T follicular helper cell (primary cell): ENCODE data around the gene RASSF4.

Experiments used
- DNase-seq: peaks from one replicate; pipeline ENCODE4 v3.0.0-alpha.2; 2020; ENCODE audit warnings: low read depth

The RASSF4 gene

DNA sequence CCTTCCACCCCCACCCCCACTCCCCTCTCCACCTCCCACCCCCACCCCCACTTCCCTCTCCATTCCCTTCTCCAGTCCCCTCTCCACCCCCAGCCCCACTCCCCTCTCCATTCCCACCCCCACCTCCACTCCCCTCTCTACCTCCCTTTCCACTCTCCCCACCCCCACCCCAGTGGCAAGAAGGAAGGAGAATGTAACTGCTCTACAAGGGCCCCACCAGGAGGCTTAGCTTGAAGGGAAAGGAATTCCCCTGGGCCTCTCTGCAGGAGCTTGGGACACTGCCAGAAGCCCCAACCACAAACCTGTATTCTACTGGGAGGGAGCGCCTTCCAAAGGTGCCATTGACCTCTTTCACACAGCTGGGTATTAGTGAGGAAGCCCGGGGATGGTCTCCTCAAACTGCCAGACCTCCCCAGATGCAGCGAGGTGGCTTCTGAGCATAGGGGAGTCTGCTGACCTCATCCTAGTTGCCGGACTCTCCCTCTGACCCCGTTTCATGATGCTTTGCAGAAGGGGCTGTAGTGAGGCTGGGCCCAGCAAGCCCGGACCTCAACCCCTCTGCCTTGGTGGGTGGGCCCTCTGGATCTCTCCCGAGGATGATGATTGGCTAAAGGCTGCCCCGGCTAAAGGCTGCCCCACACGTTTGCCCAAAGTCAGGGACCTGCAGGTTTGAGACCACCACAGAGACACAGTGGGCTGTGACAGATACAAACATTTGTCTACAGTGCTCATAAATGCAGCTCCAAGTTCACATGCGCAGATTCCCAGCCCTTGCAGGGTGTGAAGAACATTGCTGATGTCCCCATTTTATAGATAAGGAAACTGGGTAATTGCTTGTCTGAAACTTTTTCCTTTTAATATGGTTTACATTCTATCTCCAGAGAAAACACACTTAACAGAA lies 16.1 kb downstream of the RASSF4 start:
- no peak for DNase-seq

DNA sequence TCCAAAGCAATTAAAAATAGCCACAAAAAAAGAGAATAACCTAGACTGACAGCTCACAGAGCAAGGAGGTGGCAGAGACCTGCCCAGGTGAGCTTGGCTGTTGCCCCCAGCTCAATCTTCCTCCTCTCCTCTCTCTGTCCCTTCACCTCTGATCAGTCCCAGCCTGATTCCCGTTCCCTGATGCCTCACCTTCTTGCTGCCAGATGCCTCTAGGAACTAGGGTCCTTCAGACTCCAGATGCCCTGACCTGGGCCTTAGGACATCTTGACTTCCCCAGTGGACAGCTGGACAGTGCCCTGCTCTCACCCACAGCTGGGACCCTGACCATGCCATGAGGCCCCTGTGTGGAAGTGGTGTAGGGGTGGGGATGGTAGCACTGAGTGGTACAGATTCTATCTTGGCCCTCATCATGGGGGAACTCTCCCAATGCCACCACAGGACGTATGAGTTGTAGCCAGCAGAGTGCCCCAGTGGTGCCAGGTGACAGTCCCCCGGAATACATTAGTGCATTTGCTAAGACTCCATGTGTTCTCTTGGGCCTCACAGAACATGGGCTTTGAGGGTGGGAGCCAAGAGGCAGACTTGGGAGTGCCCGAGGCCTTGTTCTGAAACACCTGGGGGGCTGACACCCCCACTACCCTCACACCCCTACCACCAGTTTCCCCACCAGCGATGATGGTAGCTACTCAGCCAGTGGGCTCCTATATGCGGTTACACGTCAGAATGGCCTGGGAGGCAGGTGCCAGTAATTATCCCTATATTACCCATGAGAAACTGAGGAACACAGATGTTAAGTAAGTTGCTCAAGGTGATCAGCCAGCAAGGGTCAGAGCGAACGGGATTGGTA lies 17.0 kb downstream of the RASSF4 start:
- no peak for DNase-seq

DNA sequence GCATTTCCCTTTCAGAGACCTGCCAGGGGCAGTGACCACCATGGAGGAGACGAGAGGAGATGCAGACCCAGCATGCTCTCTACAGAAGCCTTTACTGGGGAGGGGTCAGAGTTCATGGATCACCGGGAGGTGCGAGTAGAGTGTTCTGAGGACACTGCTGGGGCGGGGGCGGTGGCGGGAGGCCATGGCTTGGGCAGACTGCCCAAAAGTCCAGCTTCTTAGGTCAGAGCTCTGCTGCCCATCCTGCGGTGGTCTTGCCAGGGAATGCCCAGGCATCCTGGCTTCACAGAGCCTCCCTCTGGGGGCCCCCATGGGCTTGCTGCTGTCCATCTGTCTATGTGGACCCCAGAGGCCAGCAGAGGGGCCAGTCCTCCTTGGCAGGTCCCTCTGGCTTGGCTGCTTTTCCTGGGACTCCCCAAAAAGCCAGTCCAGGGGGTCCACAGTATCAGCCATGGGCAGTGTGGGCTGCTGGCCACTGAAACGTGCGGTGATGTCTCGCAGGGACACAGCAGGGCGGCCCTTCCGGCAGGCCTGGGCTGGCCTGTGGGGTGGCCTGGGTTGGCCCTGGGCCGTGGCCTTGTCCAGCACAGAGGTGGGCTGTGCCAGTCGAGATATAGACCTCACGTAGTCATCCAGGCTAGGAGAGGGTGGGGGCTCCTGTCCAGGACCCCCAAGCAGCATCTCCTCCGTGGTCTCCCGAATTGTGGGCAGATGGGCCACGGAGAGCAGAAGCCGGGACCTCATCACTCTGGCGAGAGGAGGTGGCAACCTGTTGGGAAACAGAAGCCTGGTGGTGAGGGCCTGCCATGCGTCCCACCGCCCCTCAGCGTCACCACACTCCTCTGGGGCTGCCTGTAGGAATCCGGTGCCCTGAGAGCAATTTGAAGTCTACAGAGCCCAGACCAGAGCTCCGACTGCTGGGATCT lies 17.9 kb downstream of the RASSF4 start:
- no peak for DNase-seq

DNA sequence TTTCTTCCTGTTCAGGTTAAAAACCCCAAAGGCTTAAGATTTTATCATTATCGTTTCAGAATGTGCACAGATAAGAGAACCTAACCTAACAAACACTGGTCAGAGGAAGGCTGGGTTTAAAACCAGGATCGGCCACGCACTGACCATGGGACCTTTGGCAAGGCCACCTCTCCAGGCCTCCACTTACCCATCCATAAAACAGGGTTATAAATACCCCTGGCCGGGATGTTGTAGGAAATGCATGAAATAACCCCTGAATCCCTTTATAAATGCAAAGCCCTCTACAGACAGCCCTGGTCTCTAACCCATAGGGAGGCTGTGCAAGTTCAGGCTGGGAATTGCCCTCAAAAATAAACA lies 18.6 kb downstream of the RASSF4 start:
- DNase-seq = no peak

DNA sequence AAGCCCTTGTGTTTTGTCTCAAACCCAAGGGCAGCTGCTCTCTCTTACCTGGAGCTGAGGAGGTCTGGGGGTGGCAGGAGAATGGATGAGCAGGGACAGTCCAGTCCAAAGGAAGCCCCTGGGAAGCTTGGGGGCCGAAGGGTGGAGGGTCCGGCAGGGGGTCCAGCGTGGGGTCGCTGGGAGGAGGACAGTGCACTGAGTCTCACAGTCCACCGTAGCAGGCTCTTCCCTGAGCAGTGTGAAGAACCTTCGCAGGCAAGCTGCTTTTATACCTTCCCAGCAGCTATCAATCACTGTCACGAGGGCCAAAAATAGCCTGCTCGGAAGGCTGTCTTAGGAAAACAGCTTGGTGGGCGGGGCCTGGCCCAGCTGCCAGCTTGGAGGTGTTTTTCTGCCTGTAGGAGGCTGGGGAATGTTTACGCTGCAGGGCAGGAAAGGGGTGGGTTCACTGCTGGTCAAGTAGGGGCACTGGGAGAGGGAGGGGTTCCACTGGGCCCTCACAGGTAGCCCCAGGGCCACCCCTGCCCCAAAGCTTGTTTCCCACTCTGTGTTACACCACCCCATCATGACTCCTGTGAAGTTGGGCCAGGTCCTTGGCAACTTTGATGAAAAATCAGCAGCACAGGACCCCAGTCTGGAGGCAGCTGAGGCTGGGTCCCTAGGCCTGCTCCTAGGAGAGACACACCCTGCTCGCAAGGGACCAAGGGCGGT lies 19.1 kb downstream of the RASSF4 start, which contains the start of gene DEPP1:
Gene DEPP1 (minus strand): TSS at position 240 of the 711 bp plus-strand sequence. CDS start 779 bp downstream, outside the sequence.
- DNase-seq = no peak

DNA sequence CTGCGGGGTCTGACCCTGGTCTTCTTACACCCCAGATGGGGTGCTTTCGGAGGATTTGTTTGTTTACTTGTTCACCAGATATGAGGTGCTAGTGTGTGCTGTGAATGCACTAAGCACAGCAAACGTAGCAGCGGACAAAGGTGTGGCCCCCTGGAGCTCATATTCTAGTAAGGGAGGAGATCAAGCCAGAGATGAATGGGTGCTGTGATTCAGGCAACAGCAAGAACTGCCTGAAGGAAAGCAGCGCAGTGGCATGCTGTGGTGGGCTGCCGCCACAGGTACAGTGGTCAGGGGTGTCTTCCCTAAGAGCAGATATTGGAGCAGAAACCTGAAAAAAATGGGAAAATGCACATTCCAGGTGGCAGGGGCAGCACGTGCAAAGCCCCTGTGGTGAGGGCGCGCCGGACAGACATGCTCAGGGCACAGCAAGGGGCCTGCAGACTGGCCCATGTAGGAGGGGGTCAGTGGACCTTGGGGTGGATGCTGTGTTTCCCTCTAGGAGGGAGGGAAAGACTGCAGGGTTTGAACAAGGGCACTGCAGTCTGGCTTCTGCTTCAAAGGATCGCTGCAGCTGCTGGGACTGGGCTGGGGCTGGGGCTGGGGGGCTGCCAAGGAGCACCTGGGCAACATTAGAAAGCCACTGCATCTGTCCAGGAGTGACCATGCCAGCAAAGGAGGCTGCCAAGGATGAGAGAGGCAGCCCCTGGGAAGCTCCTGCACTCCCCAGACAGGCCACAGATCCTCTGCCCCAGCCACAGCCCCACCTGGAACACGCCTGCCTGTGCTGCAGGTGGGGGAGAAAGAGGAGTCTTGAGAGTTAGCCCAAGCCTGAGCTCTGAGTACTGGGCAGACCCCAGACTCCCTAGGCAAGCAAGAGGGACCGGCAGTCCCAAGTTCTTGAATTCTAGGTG lies 19.9 kb downstream of the RASSF4 start:
- DNase-seq = no peak

DNA sequence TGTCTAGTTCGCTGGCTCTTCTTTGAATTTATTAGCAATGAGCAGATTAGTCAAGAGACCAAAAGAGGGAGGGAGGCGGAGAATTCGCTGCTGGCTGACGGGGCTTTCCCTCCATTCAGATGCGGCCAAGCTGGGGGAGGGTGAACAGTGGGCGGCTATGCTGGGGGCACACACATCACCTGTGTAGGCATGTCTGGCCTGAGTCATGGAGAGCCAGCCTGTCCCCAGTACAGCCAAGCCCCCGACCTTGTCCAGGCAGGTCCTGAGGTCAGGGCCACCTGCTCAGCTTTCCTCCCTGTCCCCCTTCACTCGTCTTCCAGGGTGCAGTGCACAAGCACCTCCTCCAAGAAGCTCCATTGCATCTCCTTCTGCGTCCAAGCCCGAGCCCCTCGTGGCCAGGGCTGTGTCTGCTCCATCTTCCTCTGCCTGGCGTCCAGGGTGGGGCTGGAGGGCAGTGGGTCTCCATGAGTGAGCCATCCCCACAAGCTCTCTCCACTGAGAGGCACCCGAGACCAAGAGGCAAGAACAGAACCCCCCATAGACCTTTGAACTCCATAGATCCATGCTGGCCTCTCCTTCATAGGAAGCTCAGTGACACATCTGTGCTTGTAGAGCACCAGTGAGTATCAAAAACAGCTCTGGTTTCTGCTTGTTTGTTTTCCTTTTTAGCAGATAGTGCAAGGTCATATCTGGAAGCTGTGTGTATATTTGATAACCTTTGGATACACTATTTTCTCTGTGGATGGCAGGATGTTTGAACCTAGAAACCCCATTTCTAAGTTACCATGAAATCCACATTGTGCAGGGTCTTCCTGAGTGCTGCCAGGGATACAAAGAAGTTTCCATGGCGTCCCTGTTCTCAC lies 20.9 kb downstream of the RASSF4 start:
- DNase-seq = no peak

DNA sequence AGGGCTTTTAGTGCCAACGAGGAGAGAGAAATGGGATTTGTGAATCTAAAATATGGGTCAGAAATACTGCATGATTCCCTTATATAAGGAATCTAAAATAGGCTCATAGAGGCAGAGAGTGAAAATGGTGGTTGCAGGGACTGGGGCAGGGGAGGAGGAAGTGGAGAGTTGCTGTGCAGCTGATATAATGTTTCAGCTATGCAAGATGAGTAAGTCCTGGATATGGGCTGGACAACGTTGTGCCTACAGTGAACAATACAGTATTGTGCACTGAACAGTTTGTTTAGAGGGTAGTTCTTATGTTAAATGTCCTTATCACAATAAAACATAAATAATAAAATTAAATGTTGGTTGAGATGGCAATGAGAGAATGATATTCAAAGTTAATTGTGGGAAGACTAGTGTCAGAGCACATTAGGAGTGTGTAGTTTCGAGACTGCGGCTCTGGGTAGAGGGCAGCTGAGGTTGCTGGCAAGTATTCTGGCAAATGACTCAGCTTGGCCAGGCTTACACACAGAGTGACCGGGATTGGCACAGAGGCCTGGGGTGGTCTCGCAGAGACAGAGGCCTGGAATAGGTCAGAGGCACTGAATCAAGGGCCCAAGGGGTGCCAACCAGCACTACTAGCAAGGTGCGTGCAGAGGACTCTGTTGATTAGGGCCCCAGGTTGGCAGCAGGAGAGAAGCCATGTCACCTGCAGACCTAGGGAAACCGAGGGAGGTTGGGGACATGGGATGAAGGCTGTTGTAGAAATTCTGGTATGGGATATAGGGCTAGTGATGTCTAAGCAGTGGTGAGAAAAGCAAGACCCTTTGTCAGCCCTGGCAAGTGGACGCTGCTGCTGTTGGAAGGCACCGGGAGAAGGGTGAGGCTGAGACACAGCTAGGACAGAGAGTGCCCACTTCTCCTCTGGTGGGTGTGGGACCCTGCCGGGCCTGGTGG lies 21.8 kb downstream of the RASSF4 start:
- DNase-seq = no peak

DNA sequence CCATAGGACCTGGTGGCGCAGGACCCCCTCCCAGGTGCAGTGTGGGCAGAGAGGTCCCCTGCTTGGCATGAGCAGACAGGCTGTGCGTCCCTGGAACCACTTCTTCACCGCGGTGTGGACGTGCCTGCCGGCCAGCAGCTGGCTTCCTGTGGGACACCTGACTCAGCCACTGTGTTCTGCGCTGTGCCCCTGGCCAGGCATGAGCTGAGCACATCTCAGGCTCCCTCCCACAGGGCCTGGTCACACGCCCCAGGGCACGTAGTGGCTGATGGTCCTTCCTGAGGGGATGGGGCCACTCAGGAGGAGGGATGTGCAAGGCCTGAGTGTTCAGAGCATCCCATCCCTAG lies 22.5 kb downstream of the RASSF4 start:
- no peak for DNase-seq

DNA sequence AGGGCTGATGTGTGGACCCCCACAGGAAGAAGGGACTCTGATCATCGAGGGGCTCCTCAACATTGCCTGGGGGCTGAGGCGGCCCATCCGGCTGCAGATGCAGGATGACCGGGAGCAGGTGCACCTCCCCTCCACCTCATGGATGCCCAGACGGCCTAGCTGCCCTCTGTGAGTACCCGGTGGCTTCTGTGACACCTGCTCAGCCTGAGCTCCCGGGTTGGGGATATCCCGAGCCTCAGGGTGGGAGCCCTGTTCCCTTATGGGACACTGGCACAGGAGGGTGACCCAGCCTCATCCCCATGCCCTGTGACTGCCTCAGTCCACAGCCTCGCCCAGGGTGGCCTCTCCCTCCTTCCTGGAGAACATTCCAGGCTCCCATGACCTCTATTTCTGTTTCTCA lies 22.9 kb downstream of the RASSF4 start:
- no peak for DNase-seq

DNA sequence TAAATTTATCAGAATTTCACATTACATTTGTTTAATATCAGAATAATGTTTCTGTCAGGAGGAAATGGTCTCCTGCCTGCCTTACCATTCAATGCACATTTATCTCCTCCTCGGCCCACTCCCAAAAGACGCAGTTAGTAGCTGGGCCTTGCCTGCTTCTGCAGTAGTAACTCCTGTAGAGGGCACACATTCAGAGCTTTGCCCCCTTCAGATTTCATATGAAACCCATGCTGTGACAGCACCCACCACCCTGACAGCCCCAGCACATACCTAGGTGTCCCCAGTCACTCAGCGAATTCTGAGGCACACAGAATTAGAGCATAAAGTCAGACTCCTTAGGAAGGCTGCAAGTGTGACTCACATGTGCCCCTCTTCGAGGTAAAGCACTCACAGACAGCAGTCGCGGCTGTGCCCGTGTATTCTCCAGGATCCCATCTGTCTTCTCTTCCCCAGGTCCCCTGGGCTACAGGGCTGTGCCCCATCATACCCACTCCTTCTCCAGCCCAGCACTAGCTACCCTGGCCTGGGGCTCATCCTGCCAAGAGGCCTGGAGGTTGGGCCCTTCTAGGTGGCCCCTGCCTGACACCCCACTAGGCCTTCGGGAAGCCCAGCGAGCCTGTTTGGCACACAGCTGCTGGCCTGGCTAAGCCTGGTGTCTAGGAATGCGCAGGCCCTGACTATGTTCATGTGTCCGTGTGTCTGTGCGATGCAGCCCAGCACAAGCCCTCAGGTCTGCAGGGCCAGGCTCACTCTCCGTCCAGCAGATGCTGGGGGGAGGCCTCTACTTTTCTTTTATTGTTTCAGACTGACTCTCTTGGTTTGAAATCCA lies 23.7 kb downstream of the RASSF4 start:
- no peak for DNase-seq

DNA sequence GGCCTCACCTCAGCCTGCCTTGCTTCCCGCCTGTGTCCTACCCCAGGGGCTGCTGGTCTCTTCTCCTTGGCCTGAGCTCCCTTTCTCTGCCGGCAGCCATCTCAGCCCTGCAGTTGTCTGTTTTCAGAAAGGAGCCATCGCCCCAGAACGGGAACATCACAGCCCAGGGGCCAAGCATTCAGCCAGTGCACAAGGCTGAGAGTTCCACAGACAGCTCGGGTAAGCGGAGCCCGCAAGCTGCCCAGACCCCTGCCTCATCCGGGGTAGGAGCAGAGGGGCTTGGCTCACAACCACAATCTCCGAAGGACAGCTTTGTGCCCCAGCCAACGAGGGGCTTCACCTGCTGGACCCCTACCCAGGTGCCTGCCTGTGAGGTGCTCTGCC lies 24.3 kb downstream of the RASSF4 start:
- no peak for DNase-seq

DNA sequence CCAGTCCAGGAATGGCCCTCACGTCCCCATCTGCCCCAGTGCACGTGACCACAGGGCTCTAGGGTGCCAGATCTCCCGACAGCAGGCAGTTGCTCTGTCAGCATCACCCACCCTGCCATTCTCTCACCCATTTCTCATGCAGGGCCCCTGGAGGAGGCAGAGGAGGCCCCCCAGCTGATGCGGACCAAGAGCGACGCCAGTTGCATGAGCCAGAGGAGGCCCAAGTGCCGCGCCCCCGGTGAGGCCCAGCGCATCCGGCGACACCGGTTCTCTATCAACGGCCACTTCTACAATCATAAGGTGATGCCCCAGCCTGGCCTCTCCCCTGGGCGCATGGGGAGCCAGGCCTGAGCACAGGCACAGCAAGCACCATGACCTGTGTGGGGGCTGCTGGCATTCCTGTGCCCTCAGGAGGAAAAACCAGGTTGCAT lies 25.1 kb downstream of the RASSF4 start:
- DNase-seq = no peak

DNA sequence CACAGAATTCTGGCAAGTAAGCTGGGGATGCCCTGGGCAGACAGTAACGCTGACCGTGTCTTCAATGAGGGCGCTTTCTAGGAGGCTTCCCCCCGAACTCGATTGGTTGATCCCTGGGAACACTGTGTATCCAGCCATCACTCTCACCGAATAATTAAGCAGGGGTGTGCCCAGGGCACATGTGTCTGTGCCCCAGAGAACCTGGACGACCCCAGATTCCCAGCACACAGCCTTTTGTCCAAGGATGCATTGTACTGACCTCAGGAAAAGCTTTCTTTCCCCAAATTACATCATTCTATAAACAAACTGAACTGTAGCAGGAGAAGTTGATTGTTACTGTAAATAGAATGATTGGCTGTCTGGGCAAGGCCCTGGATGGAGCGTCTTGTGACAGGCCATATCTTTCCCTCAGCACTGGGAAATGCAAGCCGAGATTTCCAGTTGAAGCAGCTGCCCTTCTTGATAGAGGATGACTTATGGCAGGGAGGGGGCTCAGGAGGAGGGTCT lies 25.6 kb downstream of the RASSF4 start:
- DNase-seq = no peak

DNA sequence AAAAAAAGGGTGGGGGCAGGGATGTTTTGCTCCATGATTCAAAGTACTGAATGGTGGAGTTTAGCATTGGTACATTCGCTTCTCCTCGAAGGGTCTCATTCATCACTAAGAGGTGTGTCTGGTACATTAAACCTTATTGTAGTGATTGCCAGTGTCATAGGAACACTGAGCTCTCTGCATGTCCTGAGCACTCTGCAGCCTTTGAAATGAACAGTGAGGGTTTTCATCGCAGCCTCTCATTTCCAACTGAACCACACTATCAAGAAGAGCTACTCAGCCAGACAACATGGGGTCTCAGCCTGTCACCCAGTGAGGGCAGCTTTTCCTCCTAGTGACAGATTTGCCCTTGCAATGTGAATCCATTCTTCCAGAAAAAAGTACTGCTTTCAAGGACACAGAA lies 26.6 kb downstream of the RASSF4 start:
- no peak for DNase-seq

DNA sequence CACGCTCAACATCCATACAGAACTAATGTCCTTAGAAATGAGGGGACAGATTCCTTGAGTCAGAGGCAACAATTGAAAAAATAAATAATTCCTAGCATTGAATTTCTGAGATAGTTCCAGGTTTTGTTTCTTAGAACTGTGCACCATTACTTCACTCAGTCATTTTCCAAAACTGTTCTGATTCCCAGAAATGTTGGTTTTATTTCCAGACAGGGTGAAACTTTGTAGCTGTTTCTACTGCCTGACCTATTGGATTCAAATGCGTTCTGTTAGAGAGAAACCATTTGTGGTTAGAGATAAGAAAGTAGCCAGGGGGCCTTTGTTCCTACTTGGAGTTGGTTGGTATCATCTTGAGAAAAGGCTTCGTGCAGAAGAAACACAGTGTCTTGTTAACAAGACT lies 27.1 kb downstream of the RASSF4 start:
- DNase-seq = no peak

DNA sequence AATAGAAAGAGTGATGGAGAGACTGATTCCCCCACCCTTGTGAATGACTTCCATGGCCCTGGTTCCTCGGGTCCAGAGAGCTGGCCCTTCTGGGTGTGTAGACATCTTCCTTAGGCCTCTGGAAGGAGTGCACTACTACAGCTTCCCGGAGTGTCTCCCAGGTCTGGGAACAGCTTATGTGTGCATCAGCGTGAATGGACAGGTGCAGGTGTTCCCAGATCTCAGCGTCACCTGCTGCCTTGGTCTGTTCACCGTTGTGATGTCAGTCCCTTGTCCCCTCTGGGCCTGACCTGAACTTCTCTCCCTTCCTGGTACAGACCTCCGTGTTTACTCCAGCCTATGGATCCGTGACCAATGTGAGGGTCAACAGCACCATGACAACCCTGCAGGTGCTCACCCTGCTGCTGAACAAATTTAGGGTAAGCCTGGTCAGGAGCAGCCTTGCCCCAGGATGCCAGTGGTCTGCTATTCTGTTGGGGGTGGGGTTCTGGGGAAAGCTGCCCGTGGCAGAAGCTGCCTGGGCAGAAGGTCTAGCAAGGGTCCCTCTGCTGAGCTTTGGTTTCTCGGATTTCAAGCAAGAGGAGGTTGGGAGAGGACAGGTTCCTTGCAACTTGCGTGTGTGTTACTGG lies 29.5 kb downstream of the RASSF4 start:
- DNase-seq = no peak
